Endothelial cell of umbilical vein (primary cell): Measurements from ENCODE around the gene TSPAN4.

Source experiments
- FOS ChIP-seq: IDR thresholded peaks from 2 replicates; pipeline ENCODE4 v1.6.1; 2011; ENCODE audit warnings: mild to moderate bottlenecking, low read length, moderate library complexity, borderline replicate concordance; ENCODE audit not compliant: insufficient read depth
- POLR2A ChIP-seq: IDR thresholded peaks from 2 replicates; pipeline ENCODE4 v1.6.1; 2012; ENCODE audit warnings: low read depth, mild to moderate bottlenecking, control low read depth, low read length

GRCh38 chr11:830295-831117 lies 12.1 kb upstream of the TSPAN4 start:
- TF ChIP-seq POLR2A, result peak; percentile 9
- no peak for TF ChIP-seq FOS
